H1 (cell line): ENCODE measurements around the gene FRY. TPM values are rescaled to one million over a fixed set of nuclear protein-coding genes. Genes with fewer than 3 reads are reported as not detected.

Source experiments
- BCL11A ChIP-seq, 2 experiments: IDR thresholded peaks; one replicate each; pipeline ENCODE4 v1.6.1; 2011; ENCODE audit warnings: low read depth in 2 of 2, low read length in 2 of 2, mild to moderate bottlenecking in 2 of 2
- POLR2A ChIP-seq, 2 experiments: IDR thresholded peaks; 1 replicate in 1 of 2; 2 replicates in 1 of 2; pipeline ENCODE4 v1.6.1; 2011; ENCODE audit warnings: low read depth in 2 of 2, low read length in 2 of 2, mild to moderate bottlenecking in 2 of 2; ENCODE audit errors: control extremely low read depth in 1 of 2
- polyA plus RNA-seq, 7 experiments: library from polyadenylated mRNA; depleted of rRNA in 3 of 7; stranded (reverse) in 5 of 7; unstranded in 2 of 7; fragments of >200 nt in 5 of 7; fragments of 200-250 nt in 2 of 7; gene quantifications; 1 replicate in 5 of 7; 2 replicates in 1 of 7; 4 replicates in 1 of 7; pipeline versions ENCODE4 v1.2.1 to v1.2.3, GENCODE V29; 2011 to 2013; ENCODE audit warnings: missing spikeins in 2 of 7, mixed read lengths in 2 of 7
- total RNA-seq: library from RNA; stranded (reverse); fragmentation: NEBNext Ultra II Directional; extraction: Animal tissue kit (Norgen Biotek cat#: 25700); gene quantifications from 2 replicates; pipeline ENCODE4 v1.2.1, GENCODE V29; 2021

Gene FRY
- total and polyA plus RNA-seq, 2 of the 8 experiments (the other 6 are each of a cell fraction or from before 2014, with no cell fraction given), result 4.3 to 9.2 TPM

DNA sequence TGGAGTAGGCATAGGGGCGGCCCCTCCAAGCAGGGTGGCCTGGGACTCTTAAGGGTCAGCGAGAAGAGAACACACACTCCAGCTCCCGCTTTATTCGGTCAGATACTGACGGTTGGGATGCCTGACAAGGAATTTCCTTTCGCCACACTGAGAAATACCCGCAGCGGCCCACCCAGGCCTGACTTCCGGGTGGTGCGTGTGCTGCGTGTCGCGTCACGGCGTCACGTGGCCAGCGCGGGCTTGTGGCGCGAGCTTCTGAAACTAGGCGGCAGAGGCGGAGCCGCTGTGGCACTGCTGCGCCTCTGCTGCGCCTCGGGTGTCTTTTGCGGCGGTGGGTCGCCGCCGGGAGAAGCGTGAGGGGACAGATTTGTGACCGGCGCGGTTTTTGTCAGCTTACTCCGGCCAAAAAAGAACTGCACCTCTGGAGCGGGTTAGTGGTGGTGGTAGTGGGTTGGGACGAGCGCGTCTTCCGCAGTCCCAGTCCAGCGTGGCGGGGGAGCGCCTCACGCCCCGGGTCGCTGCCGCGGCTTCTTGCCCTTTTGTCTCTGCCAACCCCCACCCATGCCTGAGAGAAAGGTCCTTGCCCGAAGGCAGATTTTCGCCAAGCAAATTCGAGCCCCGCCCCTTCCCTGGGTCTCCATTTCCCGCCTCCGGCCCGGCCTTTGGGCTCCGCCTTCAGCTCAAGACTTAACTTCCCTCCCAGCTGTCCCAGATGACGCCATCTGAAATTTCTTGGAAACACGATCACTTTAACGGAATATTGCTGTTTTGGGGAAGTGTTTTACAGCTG is 283.9 kb downstream of the FRY start, which contains the start of the genes BRCA2 and ZAR1L (continued):
- TF ChIP-seq BCL11A (IDR thresholded peaks at IDR 0.05; ENCODE audit: low read depth in 2 of 2, low read length in 2 of 2), result no peak
- TF ChIP-seq POLR2A (IDR thresholded peaks at IDR 0.05; ENCODE audit: control extremely low read depth in 1 of 2, low read depth in 2 of 2, low read length in 2 of 2), result peak; percentile 65 to 96
